A549 (cell line): Measurements from ENCODE around the gene KRTAP5-5. TPM values are rescaled to one million over a fixed set of nuclear protein-coding genes. Genes with fewer than 3 reads are reported as not detected.

Experiments used
- ATAC-seq, 2 experiments: fragments of 200-7000 bp in 1 of 2; fragments of >200 bp in 1 of 2; cut with Nextera tagmentation in 1 of 2; cut with Tn5 transposase in 1 of 2; 3 replicates each; pipeline versions ENCODE4 v1.8.0 to v1.9.1; 2018 to 2020; ENCODE audit warnings: mild to moderate bottlenecking in 1 of 2, moderate library complexity in 1 of 2
- CTCF ChIA-PET: fragments of 300-600 bp; sonication (Branson Sonifier 250); formaldehyde crosslinking; extraction: SDS; loops from one replicate; lab custom pipeline; 2021; ENCODE audit warnings: antibody characterized with exemption, inconsistent platforms; lab: Yijun Ruan, JAX
- POLR2A ChIA-PET: fragments of 350-600 bp; formaldehyde crosslinking; extraction: SDS; loops from one replicate; lab custom pipeline; 2021; ENCODE audit warnings: antibody characterized with exemption, inconsistent platforms; lab: Yijun Ruan, JAX
- DNase-seq, 2 experiments: peaks; one replicate each; pipeline versions ENCODE4 v3.0.0 to v3.0.0-alpha.2; 2011 to 2016; ENCODE audit warnings: low read depth in 1 of 2, low spot score in 1 of 2
- FAIRE-seq: peaks from 2 replicates; lab custom pipeline; 2011; peaks lifted over from hg19 to GRCh38; lab: Jason Lieb, UNC
- H3K27ac ChIP-seq, 2 experiments: fragments of >200 bp; sonication (Bioruptor Twin); formaldehyde crosslinking; 3 replicates each; pipeline ENCODE4 v1.5.1; 2016 to 2017
- H3K4me1 ChIP-seq: fragments of >200 bp; sonication (Bioruptor Twin); formaldehyde crosslinking; 3 replicates; pipeline ENCODE4 v1.6.1; 2016
- H3K4me2 ChIP-seq: fragments of >200 bp; sonication (Bioruptor Twin); formaldehyde crosslinking; 3 replicates; pipeline ENCODE4 v1.6.1; 2016
- H3K4me3 ChIP-seq: fragments of >200 bp; sonication (Bioruptor Twin); formaldehyde crosslinking; 3 replicates; pipeline ENCODE4 v1.5.1; 2016
- H3K9me3 ChIP-seq: fragments of >200 bp; sonication (Bioruptor Twin); formaldehyde crosslinking; 3 replicates; pipeline ENCODE4 v1.6.1; 2016
- ATOH8 ChIP-seq: fragments of 250-450 bp; sonication (Bioruptor Pico); IDR thresholded peaks from 2 replicates; pipeline ENCODE4 v1.5.0; 2020; ENCODE audit warnings: low read depth, mild to moderate bottlenecking, moderate library complexity
- BCL3 ChIP-seq: fragments of >200 bp; sonication (Bioruptor Twin); formaldehyde crosslinking; IDR thresholded peaks from 3 replicates; pipeline ENCODE4 v1.6.1; 2016
- CBX8 ChIP-seq: fragments of 200-600 bp; sonication (generic); IDR thresholded peaks from 2 replicates; pipeline ENCODE4 v1.6.1; 2016
- CEBPB ChIP-seq, 2 experiments: fragments of >200 bp in 1 of 2; sonication (Bioruptor Twin) in 1 of 2; formaldehyde crosslinking in 1 of 2; IDR thresholded peaks; 2 replicates each; pipeline ENCODE4 v1.6.1; 2012 to 2016
- CHD4 ChIP-seq: fragments of 200-600 bp; sonication (generic); IDR thresholded peaks from 2 replicates; pipeline ENCODE4 v1.6.1; 2016; ENCODE audit warnings: antibody characterized with exemption, mild to moderate bottlenecking, borderline replicate concordance
- CTCF ChIP-seq: fragments of >200 bp; sonication (Bioruptor Twin); formaldehyde crosslinking; IDR thresholded peaks from 3 replicates; pipeline ENCODE4 v1.5.1; 2016
- E2F6 ChIP-seq: IDR thresholded peaks from 2 replicates; pipeline ENCODE4 v1.6.1; 2012; ENCODE audit warnings: low read depth, borderline replicate concordance
- FOSB ChIP-seq: fragments of 250-450 bp; sonication (Bioruptor Pico); IDR thresholded peaks from 2 replicates; pipeline ENCODE4 v1.5.0; 2020; ENCODE audit warnings: mild to moderate bottlenecking, moderate library complexity
- HOXA7 ChIP-seq: fragments of 250-450 bp; sonication (Bioruptor Pico); IDR thresholded peaks from 2 replicates; pipeline ENCODE4 v1.5.0; 2020; ENCODE audit warnings: mild to moderate bottlenecking, moderate library complexity
- HOXB5 ChIP-seq: fragments of 250-450 bp; sonication (Bioruptor Pico); IDR thresholded peaks from 2 replicates; pipeline ENCODE4 v1.5.0; 2020; ENCODE audit warnings: mild to moderate bottlenecking, moderate library complexity
- JUN ChIP-seq, 2 experiments: fragments of >200 bp; sonication (Bioruptor Twin); formaldehyde crosslinking; IDR thresholded peaks; 2 replicates in 1 of 2; 3 replicates in 1 of 2; pipeline ENCODE4 v1.6.1; 2016 to 2017
- KDM1A ChIP-seq: fragments of 200-600 bp; sonication (generic); IDR thresholded peaks from 2 replicates; pipeline ENCODE4 v1.6.1; 2016; ENCODE audit warnings: low read depth, mild to moderate bottlenecking
- PBX3 ChIP-seq: IDR thresholded peaks from 2 replicates; pipeline ENCODE4 v1.6.1; 2012
- REST ChIP-seq: fragments of 200-600 bp; sonication (generic); IDR thresholded peaks from 2 replicates; pipeline ENCODE4 v1.6.1; 2016; ENCODE audit warnings: antibody characterized with exemption, mild to moderate bottlenecking, moderate library complexity
- TFCP2L1 ChIP-seq: fragments of 250-450 bp; sonication (Bioruptor Pico); IDR thresholded peaks from 2 replicates; pipeline ENCODE4 v1.5.0; 2021; ENCODE audit warnings: mild to moderate bottlenecking
- TP53 ChIP-seq: fragments of 250-450 bp; sonication (Bioruptor Pico); IDR thresholded peaks from 2 replicates; pipeline ENCODE4 v1.5.0; 2021; ENCODE audit warnings: mild to moderate bottlenecking, moderate library complexity
- ZFP36 ChIP-seq: fragments of 450-650 bp; IDR thresholded peaks from 2 replicates; pipeline ENCODE4 v1.6.1; 2014; ENCODE audit warnings: borderline replicate concordance; ENCODE audit not compliant: partially characterized antibody
- ZSCAN20 ChIP-seq: fragments of 250-450 bp; sonication (Bioruptor Pico); IDR thresholded peaks from 2 replicates; pipeline ENCODE4 v1.8.0; 2022; ENCODE audit warnings: mild to moderate bottlenecking, moderate library complexity
- WGBS: methylation state at CpG from one replicate; pipeline ENCODE4 v1.1.6; 2017; ENCODE audit errors: missing lambda C conversion rate; 5-methylcytosine and 5-hydroxymethylcytosine counted together
- polyA plus RNA-seq, 4 experiments: library from polyadenylated mRNA; depleted of rRNA in 3 of 4; stranded (reverse); fragments of >200 nt; fragmentation: RNase III in 1 of 4; extraction: RNeasy Plus Mini Kit Qiagen cat#74134 plus additional on column Dnase treatment in 1 of 4; gene quantifications; 2 replicates in 3 of 4; 3 replicates in 1 of 4; pipeline ENCODE4 v1.2.3, GENCODE V29; 2011 to 2017

KRTAP5-5 gene
- polyA plus RNA-seq, 2 of the 4 experiments (the other 2 are of a cell fraction) = not detected

GRCh38 chr11:1671658-1672057 lies 42.1 kb downstream of the KRTAP5-5 start:
- ATAC-seq (no peak), FAIRE-seq (no peak), DNase-seq (no peak)
- TF ChIP-seq CEBPB (IDR thresholded peaks at IDR 0.05) (no peak), HOXB5 (no peak), KDM1A (no peak), HOXA7 (CRISPR knock-in tag) (no peak), JUN (IDR thresholded peaks at IDR 0.05) (no peak), ATOH8 (CRISPR knock-in tag) (no peak), TP53 (no peak), ZFP36 (no peak), E2F6 (no peak), TFCP2L1 (no peak), FOSB (CRISPR knock-in tag) (no peak), PBX3 (no peak), ZSCAN20 (CRISPR knock-in tag) (no peak), REST (no peak), CBX8 (no peak), CHD4 (no peak), BCL3 (no peak), CTCF (no peak)
- WGBS = 45% methylated on average over 11 of the region's 11 CpGs
- no peak overlapping the region for H3K27ac ChIP-seq
- H3K4me3 ChIP-seq = no peak overlapping the region
- H3K9me3 ChIP-seq = no peaks in the 10 kb centered on the region
- CTCF ChIA-PET = interaction anchor here (0.7 to 7.7 kb wide), 6 partner anchors 19 to 480 kb away, joined by 3 to 34 read pairs (median 4); no protein-coding TSS in a partner anchor
- no peaks in the 10 kb centered on the region for H3K4me1 ChIP-seq
- POLR2A ChIA-PET = no interaction called here
- H3K4me2 ChIP-seq = no peak overlapping the region
